Measurements from ENCODE around the gene ROBO1.

DNA sequence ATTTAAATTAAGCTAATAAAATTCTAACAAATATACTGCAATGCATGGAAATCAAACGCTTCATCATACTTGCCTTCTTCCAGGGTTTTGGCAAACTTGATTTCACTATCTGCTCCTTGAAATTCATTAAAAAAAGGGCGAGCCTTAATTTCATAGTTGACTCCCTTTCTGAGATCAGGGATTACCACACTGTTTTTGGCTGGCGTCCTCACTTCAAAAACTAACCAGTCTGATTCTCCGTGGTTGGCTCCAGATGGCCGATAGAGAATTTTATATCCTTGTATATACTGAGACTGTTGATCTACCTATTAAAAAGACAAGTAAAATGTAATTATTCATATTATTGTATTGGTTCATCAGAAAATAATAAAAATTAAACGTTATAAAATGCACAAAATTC, 1106.8 kb downstream of the ROBO1 start:
- TF ChIP-seq, protein P1, sequence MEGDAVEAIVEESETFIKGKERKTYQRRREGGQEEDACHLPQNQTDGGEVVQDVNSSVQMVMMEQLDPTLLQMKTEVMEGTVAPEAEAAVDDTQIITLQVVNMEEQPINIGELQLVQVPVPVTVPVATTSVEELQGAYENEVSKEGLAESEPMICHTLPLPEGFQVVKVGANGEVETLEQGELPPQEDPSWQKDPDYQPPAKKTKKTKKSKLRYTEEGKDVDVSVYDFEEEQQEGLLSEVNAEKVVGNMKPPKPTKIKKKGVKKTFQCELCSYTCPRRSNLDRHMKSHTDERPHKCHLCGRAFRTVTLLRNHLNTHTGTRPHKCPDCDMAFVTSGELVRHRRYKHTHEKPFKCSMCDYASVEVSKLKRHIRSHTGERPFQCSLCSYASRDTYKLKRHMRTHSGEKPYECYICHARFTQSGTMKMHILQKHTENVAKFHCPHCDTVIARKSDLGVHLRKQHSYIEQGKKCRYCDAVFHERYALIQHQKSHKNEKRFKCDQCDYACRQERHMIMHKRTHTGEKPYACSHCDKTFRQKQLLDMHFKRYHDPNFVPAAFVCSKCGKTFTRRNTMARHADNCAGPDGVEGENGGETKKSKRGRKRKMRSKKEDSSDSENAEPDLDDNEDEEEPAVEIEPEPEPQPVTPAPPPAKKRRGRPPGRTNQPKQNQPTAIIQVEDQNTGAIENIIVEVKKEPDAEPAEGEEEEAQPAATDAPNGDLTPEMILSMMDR (IDR thresholded peaks at IDR 0.05) = no peak
- no peak for TF ChIP-seq EZH2 (IDR thresholded peaks at IDR 0.05; ENCODE audit: borderline replicate concordance, insufficient read depth, low read depth, low read length, poor library complexity, severe bottlenecking)

All from B cell (primary cell).